HG03108 (cell line): ENCODE results near the gene ATP6AP1.

ENCODE experiments used
- ATAC-seq: cut with Tn5 transposase; IDR thresholded peaks from one replicate; pipeline ENCODE4 v1.9.1; 2021; ENCODE audit warnings: moderate library complexity; ENCODE audit not compliant: unreplicated experiment

The ATP6AP1 gene

GRCh38 chrX:154443992-154444754 is 15.7 kb downstream of the ATP6AP1 start, which contains the start of gene FAM50A:
Gene FAM50A (plus strand): TSS chrX:154444141. CDS start chrX:154444236, 95 bp downstream.
- ATAC-seq, result peak; percentile 77

- ATAC-seq, result no peak
Measured at GRCh38 chrX:154444755-154445246, 16.3 kb downstream of the ATP6AP1 start.

- ATAC-seq, result no peak
Measured at GRCh38 chrX:154445776-154446175, 17.3 kb downstream of the ATP6AP1 start.

- no peak for ATAC-seq
Measured at GRCh38 chrX:154446430-154446829, 18.0 kb downstream of the ATP6AP1 start.

- ATAC-seq, result no peak
Measured at GRCh38 chrX:154448484-154448883, 20.0 kb downstream of the ATP6AP1 start.

- no peak for ATAC-seq
Measured at GRCh38 chrX:154449618-154450017, 21.1 kb downstream of the ATP6AP1 start.

DNA sequence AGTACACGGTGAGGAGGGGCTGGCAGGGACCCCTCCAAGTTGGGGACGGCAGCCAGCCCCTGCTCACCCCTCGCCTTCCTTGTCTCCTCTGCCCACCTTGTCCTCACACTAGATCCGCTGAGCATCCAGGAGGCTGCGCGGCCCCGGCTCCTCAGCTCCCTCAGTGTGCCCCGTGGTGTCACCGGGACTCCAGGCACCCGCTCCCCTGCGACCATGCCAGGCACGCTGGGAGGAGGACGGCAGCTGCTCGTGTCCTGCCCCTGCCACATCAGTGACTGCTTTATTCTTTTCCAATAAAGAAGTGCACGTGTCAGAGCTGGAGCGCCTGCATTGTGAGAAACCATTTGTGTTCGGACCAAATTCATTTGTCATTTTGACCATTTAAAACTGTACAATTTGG is 21.8 kb downstream of the ATP6AP1 start:
- ATAC-seq, result no peak

- ATAC-seq, result no peak
Measured at GRCh38 chrX:154452823-154453222, 24.3 kb downstream of the ATP6AP1 start.

DNA sequence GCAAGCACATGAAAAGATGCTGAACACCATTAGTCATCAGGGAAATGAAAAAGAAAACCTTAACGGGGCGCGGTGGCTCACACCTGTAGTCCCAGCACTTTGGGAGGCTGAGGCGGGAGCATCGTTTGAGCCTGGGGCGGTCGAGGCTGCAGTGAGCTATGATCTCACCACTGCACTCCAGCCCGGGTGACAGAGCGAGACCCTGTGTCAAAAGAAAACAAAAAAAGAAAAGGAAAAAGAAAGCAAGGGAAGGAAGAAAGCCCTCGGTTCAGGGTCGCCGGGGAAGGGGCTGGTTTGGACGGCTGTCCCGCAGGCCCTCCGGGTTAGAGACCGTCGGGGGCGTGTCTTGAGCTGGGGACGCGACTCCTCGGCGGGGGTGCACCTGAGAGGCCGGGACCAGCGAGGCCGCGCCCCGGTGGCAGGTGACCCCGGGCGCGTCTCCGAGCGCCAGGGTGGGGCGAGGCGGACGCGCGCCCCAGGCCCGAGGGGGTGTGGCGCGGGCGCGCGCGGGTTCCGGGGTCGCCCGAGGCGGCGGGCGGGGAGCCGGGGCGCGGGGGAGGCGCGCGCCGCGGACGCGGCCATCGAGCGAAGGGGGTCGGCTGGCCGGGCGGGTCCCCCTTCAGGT is 29.1 kb downstream of the ATP6AP1 start:
- peak; percentile 50 for ATAC-seq

DNA sequence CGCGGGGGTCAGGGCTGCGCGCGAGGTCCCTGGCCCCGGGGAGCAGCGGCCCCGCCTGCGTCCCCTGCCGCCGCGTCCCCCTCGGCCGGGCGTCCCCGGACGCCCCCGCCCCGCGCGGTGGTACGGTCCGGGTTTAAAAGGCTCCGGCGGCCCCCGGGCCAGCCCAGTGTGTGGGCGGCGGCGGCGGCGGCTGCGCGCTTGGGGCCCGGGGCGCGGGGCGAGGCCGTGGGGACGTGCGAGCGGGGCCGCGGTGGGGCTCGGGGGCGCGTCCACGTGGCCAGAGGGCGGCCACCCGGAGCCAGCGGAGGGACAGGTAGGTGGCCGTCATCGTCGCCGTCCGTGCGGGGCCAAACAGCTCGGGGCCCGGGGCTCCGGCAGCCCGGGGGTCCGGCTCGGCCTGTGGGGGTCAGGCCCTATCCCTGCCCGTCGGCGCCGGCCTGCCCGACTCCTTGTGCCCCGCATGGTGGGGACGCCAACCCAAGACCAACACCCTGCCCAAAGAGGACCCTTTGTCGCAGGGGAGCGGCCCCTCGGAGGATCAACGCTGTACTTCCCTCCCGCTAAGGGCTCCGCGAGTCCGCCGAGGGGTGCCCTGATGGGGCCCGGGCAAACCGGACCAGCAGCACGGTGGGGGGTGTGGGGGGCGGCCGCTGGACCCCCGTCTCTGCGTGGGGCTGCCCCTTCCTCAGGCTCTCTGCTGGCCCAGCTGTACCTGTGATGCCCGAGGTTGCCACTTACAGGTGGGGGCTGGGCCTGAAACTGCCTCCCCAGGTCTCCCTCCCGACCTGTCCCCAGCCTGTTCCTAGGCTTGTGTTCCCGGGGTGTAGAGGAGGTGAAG is 29.9 kb downstream of the ATP6AP1 start, which contains the start of gene PLXNA3:
PLXNA3 (plus strand) TSS at position 166 of the 838 bp plus-strand sequence. CDS start 1,903 bp downstream, outside the sequence.
- peak; percentile 48 for ATAC-seq

- no peak for ATAC-seq
Measured at GRCh38 chrX:154458954-154459778, 30.7 kb downstream of the ATP6AP1 start.

- no peak for ATAC-seq
Measured at GRCh38 chrX:154459832-154460231, 31.4 kb downstream of the ATP6AP1 start.

DNA sequence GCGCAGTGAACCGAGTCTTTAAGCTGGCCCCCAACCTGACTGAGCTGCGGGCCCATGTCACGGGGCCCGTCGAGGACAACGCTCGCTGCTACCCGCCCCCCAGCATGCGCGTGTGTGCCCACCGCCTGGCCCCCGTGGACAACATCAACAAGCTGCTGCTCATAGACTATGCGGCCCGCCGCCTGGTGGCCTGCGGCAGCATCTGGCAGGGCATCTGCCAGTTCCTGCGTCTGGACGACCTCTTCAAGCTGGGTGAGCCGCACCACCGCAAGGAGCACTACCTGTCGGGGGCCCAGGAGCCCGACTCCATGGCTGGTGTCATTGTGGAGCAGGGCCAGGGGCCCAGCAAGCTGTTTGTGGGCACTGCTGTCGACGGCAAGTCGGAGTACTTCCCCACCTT is 31.8 kb downstream of the ATP6AP1 start:
- no peak for ATAC-seq

GRCh38 chrX:154462396-154462795 is 33.9 kb downstream of the ATP6AP1 start:
- ATAC-seq, result no peak

DNA sequence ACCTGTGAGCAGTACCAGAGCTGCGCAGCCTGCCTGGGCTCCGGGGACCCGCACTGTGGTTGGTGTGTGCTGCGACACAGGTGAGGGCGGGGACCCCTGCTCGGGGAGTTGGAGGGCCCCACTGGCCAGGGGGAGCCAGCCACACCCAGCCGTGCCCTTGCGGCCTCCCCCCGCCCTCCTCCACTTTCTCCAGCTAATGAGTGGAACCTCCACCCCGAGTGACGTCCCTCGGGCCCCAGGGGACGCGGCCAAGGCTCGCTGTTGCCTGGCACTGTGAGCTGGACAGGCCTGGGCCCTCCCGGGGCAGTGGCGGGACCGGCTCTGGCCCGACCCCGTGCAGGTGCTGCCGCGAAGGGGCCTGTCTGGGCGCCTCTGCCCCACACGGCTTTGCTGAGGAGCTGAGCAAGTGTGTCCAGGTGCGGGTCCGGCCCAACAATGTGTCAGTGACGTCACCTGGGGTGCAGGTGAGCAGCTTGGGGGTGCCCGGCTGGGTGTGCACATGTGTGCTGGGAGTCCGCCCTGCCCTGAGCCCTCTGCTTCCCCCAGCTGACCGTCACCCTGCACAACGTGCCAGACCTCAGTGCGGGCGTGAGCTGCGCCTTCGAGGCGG is 35.2 kb downstream of the ATP6AP1 start:
- ATAC-seq, result no peak

DNA sequence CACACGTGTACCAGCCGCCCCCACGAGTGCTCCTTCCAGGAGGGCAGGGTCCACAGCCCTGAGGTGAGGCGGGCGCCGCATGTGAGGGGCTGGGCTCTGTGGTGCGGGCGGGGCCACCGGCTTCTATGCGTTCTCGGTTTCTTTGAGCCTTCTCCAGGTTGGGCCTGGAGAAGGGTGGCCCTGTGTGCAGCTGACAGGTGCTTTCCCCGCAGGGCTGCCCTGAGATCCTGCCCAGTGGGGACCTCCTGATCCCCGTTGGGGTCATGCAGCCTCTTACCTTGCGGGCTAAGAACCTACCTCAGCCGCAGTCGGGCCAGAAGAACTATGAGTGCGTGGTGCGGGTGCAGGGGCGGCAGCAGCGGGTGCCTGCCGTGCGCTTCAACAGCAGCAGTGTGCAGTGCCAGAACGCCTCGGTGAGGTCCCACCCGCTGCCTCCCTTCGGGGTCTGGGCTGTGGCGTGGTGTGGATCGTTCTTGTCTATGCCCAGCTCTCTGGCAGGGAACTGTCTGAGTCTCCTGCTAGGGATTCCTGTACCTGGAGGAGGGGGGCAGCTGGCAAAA is 36.4 kb downstream of the ATP6AP1 start:
- ATAC-seq, result no peak

DNA sequence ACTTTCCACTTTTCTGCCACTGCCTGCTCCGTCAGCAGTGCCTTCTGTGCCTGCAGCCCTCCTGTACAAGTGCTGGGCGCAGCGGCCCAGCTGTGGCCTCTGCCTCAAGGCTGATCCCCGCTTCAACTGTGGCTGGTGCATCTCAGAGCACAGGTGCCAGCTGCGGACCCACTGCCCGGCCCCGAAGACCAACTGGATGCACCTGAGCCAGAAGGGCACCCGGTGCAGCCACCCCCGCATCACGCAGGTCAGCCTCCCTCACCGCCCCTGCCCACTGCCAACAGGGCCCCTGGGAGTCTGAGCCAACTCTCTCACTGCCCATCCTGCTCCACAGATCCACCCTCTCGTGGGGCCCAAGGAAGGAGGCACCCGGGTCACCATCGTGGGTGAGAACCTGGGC is 37.1 kb downstream of the ATP6AP1 start:
- no peak for ATAC-seq

GRCh38 chrX:154466036-154466435 is 37.6 kb downstream of the ATP6AP1 start:
- ATAC-seq, result no peak

- ATAC-seq, result no peak
Measured at GRCh38 chrX:154466907-154467306, 38.4 kb downstream of the ATP6AP1 start.

- ATAC-seq, result no peak
Measured at GRCh38 chrX:154467556-154467955, 39.1 kb downstream of the ATP6AP1 start.
